Vagina (tissue), 2 donors: Measurements from ENCODE around the gene CHN2.

Source experiments
- CTCF ChIP-seq, 3 experiments: fragments of 450-650 bp in 2 of 3; fragments of 200-600 bp in 1 of 3; sonication (generic) in 1 of 3; IDR thresholded peaks; one replicate each; pipeline ENCODE4 v1.5.1; 2017 to 2019; ENCODE audit warnings: antibody characterized with exemption in 3 of 3, mild to moderate bottlenecking in 2 of 3, moderate library complexity in 2 of 3
- POLR2A ChIP-seq, 2 donors: fragments of 450-650 bp; IDR thresholded peaks; one replicate each; pipeline ENCODE4 v1.6.1; 2017; ENCODE audit warnings: antibody characterized with exemption in 2 of 2, mild to moderate bottlenecking in 2 of 2, moderate library complexity in 2 of 2
- POLR2AphosphoS5 ChIP-seq, 2 donors: sonication (generic); formaldehyde crosslinking; IDR thresholded peaks; one replicate each; pipeline ENCODE4 v1.9.0; 2017; ENCODE audit warnings: antibody characterized with exemption in 2 of 2, mild to moderate bottlenecking in 2 of 2, low read depth in 1 of 2; ENCODE audit not compliant: insufficient read depth in 1 of 2

GRCh38 chr7:29405891-29406290, 211.3 kb downstream of the CHN2 start:
- no peak for TF ChIP-seq POLR2AphosphoS5 (IDR thresholded peaks at IDR 0.05; ENCODE audit: insufficient read depth in 1 of 2, low read depth in 1 of 2)
- no peak for TF ChIP-seq CTCF (IDR thresholded peaks at IDR 0.05)
- no peak for TF ChIP-seq POLR2A (IDR thresholded peaks at IDR 0.05)
